MM.1S (cell line): ENCODE results near the gene UBE2QL1.

Experiments
- EZH2 ChIP-seq: fragments of 300-600 bp; sonication (generic); optimal IDR thresholded peaks from 2 replicates; pipeline ENCODE3; 2017; ENCODE audit warnings: low read depth, mild to moderate bottlenecking, antibody characterized with exemption, low read length, mixed read lengths
- TF ChIP-seq, protein P1 (sequence below): fragments of 300-600 bp; sonication (generic); IDR thresholded peaks from 2 replicates; pipeline ENCODE4 v1.5.1; 2016; ENCODE audit warnings: antibody characterized with exemption, low read length, mixed read lengths

GRCh38 chr5:6457592-6457991 lies 8.9 kb downstream of the UBE2QL1 start:
- TF ChIP-seq, protein P1, sequence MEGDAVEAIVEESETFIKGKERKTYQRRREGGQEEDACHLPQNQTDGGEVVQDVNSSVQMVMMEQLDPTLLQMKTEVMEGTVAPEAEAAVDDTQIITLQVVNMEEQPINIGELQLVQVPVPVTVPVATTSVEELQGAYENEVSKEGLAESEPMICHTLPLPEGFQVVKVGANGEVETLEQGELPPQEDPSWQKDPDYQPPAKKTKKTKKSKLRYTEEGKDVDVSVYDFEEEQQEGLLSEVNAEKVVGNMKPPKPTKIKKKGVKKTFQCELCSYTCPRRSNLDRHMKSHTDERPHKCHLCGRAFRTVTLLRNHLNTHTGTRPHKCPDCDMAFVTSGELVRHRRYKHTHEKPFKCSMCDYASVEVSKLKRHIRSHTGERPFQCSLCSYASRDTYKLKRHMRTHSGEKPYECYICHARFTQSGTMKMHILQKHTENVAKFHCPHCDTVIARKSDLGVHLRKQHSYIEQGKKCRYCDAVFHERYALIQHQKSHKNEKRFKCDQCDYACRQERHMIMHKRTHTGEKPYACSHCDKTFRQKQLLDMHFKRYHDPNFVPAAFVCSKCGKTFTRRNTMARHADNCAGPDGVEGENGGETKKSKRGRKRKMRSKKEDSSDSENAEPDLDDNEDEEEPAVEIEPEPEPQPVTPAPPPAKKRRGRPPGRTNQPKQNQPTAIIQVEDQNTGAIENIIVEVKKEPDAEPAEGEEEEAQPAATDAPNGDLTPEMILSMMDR: no peak
- no peak for TF ChIP-seq EZH2
